GM19463 (cell line): ENCODE results near the gene SNCA.

Experiments used
- ATAC-seq: cut with Tn5 transposase; IDR thresholded peaks from one replicate; pipeline ENCODE4 v1.9.1; 2021; ENCODE audit warnings: mild to moderate bottlenecking, moderate library complexity; ENCODE audit not compliant: unreplicated experiment

Gene SNCA

GRCh38 chr4:89757154-89757719 is 79.7 kb downstream of the SNCA start:
- no peak for ATAC-seq

GRCh38 chr4:89755220-89755619 is 81.7 kb downstream of the SNCA start:
- no peak for ATAC-seq

- ATAC-seq = no peak
Measured at GRCh38 chr4:89754531-89754930, 82.4 kb downstream of the SNCA start.

GRCh38 chr4:89753601-89754066 is 83.3 kb downstream of the SNCA start:
- no peak for ATAC-seq

GRCh38 chr4:89752932-89753598 is 83.9 kb downstream of the SNCA start:
- ATAC-seq = no peak

- ATAC-seq = no peak
Measured at GRCh38 chr4:89751416-89751815, 85.5 kb downstream of the SNCA start.

- ATAC-seq = no peak
Measured at GRCh38 chr4:89746377-89746776, 90.6 kb downstream of the SNCA start.

- no peak for ATAC-seq
Measured at GRCh38 chr4:89745708-89746107, 91.3 kb downstream of the SNCA start.

GRCh38 chr4:89744914-89745313 is 92.0 kb downstream of the SNCA start:
- no peak for ATAC-seq

GRCh38 chr4:89741768-89742167 is 95.2 kb downstream of the SNCA start:
- no peak for ATAC-seq

- ATAC-seq = no peak
Measured at GRCh38 chr4:89739311-89739988, 97.5 kb downstream of the SNCA start.

GRCh38 chr4:89737888-89738287 is 99.1 kb downstream of the SNCA start:
- ATAC-seq = no peak

GRCh38 chr4:89733946-89734345 is 103.0 kb downstream of the SNCA start:
- ATAC-seq = no peak

GRCh38 chr4:89727238-89727637 is 109.7 kb downstream of the SNCA start:
- no peak for ATAC-seq

- no peak for ATAC-seq
Measured at GRCh38 chr4:89725268-89725667, 111.7 kb downstream of the SNCA start.

- ATAC-seq = no peak
Measured at GRCh38 chr4:89724716-89725115, 112.2 kb downstream of the SNCA start.

GRCh38 chr4:89723096-89723495 is 113.9 kb downstream of the SNCA start:
- ATAC-seq = no peak

- no peak for ATAC-seq
Measured at GRCh38 chr4:89722517-89722916, 114.4 kb downstream of the SNCA start.

- ATAC-seq = no peak
Measured at GRCh38 chr4:89720981-89721380, 116.0 kb downstream of the SNCA start.

GRCh38 chr4:89719536-89720090 is 117.3 kb downstream of the SNCA start:
- no peak for ATAC-seq

- no peak for ATAC-seq
Measured at GRCh38 chr4:89716893-89717292, 120.1 kb downstream of the SNCA start.

- no peak for ATAC-seq
Measured at GRCh38 chr4:89715631-89716030, 121.3 kb downstream of the SNCA start.
